GM21447 (cell line): ENCODE data around the gene PPP6R1.
A peak's percentile ranks its signal among the peaks of the same experiment; 100 is the strongest.

Source experiments
- ATAC-seq: cut with Tn5 transposase; IDR thresholded peaks from one replicate; pipeline ENCODE4 v1.9.1; 2021; ENCODE audit not compliant: unreplicated experiment

Gene PPP6R1

DNA sequence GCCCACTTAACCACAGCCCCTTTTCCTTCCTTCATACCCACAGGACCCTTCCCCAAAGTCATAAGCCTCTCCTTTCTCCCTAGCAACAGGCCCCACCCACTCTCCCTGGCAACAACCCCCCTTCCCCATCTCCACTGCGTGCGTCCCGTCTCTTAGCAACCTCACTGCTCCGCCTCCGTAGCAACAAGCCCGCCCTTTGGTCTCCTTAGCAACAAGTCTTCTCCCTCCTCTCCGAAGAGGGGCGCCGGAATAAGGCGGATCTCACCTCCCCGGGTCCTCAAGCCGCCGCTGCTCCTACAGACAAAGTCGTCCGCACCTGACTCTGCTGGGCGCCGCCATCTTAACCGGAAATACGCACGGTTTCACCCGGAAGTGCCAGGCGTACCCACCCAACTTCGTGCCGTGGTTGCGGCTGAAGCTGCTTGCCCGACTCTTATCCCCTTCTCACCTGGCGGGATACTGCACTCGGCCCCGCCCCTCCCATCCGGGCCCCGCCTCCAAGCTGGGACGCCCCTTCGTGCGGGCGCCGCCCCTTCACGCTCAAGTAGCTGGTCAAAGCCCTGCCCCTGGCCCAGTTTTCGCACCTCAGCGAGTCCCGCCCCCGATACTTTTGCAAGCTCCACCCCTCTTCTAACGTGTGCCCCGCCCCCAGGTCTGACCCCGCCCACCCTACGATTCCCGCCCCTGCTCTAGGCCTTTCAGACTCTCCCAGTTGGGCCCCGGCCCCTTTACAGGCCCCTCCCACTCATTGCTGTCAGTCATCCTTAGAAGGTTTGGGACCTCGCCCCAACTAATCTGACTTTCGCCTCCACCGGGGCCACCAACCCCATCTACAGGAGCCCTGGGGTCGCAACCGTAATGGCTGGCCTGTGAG lies 21.2 kb upstream of the PPP6R1 start, which contains the start of gene HSPBP1:
HSPBP1 (minus strand) TSS at position 341 of the 874 bp plus-strand sequence. CDS start 502 bp downstream, outside the sequence.
- ATAC-seq, result peak; percentile 62

DNA sequence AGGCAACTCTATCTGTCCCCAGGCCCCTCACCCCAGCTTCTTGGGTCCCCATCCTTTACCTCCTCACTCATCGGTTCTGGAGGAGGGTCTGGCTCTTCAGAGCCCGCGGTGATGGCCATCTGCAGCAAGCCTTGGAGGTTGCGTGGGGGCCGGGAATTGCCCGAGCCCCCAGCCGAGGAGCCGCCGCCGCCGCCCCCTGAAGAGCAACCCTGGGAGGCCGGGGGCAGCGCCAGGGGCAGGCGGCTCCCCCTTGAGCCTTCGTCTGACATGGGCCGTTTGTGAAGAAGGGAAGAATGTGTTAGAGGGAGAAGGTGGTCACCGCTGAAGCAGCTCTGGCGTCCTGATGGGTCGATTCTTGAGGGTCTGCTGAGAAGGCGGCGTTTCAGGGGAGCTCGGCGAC lies 20.5 kb upstream of the PPP6R1 start:
- ATAC-seq, result no peak

DNA sequence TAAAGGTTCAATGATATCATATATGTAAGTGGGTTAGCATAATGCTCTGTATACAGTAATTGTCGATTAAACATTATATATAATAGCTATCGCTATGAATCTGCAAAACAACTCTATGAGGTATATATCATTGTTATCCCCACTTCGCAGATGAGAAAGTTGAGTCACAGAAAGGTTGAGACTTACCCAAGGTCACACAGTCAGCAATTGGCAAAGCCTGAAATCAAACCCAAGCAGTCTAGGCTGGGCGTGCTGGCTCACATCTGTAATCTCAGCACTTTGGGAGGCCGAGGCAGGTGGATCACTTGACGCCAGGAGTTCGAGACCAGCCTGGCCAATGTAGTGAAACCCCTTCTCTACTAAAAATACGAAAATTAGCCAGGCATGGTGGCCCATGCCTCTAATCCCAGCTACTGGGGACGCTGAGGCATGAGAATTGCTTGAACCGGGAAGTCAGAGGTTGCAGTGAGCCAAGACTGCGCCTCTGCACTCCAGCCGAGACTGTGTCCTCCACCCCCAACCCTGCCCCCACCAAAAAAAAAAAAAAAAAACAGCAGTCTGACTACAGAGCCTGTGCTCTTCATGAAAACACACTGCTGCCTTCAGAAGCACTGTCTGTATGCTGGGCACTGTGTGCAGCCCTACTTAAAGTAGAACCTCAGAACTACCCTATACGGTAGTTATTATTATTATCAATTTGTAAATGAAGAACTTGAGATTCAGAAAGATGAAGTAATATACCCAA lies 19.7 kb upstream of the PPP6R1 start:
- no peak for ATAC-seq

DNA sequence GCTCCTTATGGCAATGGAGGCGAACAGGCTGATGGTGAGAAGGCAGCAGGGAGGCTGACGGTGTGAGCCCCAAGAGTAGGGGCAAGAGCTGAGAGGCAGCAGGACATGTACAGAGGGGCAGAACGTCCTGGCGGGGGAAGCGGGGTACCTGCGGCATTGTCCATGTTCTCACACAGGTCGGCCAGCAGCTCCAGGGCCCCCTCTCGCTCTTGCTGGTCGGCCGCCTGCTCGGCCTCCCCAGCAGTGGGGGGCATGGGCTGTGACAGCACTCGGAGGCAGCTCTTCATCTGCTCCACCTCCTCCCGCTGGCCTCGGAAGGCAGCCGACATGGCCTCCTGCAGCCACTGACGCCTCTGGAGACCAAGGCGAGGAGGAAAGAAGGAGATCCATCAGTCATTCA lies 18.7 kb upstream of the PPP6R1 start:
- no peak for ATAC-seq

DNA sequence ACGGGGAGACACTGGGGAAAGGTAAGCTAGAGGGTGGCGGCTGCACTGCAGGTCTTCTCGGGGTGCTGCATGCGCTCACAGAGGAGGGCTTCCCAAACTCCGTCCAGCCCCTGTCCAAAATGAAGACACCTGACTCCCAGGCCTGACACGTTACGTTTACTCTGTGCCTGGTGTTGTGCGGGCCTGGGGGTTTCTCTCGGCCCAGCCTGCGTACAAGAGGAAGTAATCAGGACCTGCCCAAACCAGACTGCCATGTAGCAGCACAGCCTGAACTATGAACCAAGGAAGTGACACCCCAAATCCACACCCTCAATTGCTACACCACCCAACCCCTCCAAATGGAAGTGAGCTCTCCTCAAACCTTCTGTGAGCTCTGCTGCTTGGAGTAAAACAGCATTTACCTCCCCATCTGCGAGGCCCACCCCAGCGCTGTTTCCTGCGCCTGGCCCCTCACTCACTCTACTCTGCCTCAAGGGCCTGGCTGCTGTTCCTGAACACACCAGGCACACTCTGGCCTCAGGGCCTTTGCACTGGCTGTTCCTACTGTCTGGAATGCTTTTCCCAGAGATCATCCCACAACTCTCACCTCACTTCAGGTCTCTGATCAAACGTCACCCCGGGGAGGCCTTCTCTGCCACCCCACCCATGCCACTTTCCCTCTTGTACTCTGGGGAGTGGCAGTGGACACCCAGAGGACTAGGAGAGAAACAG lies 18.1 kb upstream of the PPP6R1 start:
- ATAC-seq, result no peak

DNA sequence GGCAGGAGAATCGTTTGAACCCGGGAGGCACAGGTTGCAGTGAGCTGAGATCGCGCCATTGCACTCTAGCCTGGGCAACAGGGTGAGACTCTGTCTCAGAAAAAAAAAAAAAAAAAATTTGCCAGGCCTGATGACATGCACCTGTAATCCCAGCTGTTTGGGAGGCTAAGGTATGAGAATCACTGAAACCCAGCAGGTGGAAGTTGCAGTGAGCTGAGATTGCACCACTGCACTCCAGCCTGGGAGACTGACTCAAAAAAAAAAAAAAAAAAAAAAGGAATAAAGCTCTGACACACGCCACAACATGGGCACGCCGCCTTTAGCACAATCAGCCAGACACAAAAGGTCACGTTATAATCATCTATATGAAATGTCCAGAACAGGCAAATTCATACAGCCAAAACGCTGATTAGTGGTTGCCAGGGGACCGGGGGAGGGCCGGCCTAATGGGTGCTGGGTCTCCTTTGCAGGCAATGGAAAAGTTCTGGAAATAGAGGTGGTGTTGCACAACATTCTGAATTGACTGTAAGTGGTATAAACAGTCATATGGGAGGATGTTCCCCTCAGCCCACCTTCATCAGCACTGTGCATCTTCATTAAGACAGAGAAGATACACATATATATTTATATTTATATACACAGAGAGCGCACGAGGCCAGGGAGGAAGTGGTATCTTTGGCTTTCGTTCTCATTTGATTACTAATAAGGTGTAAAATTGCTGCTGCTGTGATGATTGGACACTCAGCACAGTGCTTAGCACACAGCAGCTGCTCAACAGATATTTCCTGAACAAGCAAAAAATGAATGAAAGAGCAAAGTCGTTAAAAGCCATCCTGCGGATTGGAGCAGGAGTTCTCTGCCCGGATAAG lies 17.3 kb upstream of the PPP6R1 start:
- ATAC-seq, result peak; percentile 56

DNA sequence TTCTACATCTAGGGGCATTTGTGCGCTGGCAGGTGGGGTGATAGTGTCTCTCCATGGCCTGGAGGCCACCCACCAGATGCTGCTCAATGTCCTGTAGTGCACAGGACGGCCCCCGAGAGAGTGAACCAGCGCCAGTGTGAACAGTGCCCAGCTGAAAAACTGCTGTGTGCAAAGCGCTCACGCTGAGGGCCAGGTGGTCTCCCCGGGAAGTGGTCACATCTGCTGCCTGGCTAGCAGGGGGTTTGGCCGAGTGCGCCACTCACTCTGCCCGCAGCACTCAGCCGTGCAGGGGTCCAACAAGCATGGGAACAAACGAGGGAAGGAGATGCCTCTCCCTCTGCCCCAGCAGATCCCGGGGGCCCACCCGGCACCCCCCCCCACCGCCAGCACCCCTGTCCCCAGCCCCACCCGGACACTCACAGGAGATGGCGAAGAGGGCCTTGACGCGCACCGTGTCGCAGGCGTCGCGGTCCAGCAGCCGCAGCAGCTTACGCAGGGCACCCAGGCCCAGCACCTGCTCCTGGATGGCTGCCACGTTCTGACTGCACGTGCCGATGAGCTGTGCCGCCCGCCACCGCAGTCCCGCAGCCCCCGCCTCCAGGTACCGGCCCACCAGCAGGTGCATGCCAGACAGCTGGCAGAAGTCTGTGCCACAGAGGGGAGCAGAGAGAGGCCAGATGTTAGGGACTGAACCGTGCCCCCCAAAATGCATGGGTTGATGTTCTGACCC lies 15.3 kb upstream of the PPP6R1 start:
- ATAC-seq, result no peak

DNA sequence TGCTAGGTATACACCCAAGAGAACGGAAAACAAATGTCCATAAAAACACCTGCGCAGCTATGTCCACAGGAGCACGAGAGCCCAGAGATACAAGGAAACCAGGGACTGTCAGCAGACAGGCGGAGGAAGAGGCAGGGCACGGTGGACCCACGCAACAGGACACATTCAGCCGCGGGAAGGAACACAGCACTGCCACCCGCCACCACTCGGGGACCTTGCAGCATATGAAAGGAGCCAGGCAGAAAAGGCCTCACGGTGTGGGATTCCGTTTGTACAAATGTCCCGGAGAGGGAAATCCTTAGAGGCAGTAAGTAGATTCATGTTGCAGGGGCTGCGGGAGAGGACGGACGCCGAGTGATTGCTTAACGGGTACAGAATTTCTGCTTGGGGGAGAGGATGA lies 13.3 kb upstream of the PPP6R1 start:
- no peak for ATAC-seq

DNA sequence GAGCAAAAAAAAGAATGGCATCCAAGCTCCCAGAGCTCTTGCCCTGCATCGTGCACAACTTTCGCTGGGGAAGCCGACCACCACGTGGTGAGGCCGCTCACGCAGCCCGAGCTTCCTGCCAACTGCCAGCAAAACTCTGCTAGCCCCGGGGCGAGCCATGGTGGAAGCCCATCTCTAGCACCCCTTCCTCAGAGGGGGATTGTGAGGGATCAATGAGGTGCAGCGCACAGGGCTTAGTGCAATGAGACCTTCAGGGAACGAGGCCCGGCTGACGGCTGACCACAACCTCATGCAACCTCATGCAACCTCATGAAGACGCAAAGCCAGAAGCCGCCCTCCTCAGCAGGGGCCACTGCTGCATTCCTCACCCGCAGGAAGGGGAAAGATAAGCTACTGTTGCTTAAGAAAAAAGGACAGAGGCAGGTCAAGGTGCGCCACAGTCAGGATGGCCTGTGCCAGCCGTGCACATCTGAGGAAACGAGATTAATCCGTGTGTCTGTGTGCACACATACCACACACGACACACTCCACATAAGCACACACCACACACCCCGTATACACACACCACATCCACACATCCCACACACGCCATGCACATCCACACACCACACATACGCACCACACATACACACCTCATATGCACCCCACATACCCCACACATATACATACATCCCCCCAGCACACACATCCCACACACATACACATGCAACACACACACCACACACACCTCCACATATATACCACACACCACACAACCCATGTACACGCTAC lies 11.5 kb upstream of the PPP6R1 start:
- ATAC-seq, result no peak

DNA sequence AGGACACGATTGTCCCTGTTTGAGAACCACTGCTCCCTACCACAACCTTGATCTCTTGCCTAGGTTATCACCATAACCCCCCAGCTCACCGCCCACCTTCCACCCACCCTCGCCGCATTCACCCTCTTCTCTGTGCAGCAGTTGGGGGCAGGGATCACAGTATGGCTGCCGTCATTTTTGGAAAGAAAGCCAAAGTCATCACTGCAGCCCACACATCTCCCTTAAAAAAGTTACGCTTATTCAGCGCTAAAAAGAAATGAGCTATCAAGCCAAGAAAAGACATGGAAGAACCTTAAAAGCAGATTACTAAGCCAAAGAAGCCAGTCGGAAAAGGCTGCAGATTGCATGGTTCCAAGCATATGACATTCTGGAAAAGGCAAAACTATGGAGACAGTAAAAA lies 10.5 kb upstream of the PPP6R1 start:
- no peak for ATAC-seq

DNA sequence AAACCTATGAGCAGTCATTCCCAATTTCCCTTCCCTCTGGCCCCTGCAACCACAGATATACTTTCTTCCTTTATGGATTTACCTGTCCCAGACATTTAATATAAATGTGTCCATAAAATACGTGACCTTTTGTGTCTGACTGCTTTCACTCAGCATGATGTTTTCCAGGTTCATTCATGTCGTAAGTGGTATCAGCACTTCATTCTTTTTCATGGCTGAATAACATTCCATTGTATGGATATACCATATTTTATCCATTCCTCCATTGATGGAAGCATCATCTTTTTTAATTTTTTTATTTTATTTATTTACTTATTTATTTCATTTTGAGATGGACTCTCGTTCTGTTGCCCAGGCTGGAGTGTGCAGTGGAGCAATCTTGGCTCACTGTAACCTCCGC lies 8.0 kb upstream of the PPP6R1 start:
- no peak for ATAC-seq

DNA sequence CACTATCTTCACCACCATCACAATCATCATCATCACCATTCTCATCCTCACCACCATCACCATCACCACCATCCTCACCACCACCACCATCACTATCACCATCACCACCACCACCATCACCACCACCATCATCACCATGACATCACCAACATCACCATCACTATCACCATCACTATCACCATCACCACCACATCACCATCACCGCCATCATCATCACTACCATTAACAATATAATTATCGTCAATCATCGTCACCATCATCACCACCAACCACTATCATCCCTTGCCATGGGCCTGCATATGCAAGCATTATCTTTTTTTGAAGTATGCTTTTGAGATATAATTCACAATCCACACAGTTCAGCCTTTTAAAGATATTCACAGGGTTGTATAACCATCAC lies 7.6 kb upstream of the PPP6R1 start:
- no peak for ATAC-seq

DNA sequence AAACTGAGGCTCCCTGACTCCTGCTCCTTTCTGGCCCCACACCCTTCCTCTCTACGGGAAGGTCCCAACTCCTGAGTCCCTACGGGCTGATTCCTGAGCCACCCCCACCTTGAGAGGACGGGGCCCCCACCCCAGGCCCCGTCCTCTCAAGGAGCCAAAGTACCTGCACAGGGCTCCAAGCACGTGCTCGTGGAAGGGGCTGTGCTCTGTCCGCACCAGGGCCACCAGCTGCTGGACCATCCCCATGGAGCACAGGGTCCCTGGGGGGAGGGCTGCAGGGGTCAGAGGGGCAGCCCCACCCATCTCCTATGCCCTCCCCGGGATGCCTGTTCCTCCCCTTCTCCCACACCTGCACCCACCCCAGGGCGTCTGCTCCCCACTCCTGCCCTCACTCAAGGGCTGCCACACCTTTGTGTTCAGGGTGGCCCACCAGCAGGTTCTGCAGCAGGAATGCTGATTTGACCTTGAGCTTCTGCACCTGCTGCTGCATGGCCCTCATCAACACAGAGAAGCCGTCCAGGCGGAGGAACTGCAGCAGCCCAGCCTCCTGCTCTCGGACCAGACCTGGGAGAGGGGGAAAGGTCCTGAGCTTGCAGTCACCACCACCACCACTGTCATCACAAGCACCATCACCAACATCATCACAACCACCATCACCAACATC lies 7.0 kb upstream of the PPP6R1 start:
- no peak for ATAC-seq

DNA sequence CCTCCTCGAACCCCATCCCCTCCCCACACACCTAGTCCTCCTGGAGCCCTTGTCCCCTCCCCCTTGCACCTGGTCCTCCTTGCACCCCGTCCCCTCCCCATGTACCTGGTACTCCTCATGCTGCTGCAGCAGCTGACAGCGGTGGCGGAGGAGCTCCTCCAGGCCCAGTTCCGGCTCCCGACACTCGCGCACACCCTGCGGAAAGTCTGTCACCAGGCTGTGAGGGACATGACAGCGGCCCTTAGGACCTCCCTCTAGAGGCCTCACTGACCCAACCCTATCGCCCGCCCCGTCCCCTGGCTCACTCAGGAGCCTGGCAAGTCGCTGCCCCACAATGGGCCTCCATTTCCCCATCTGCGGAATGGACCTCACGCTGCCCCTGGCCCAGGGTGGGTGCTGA lies 6.4 kb upstream of the PPP6R1 start:
- ATAC-seq, result no peak

DNA sequence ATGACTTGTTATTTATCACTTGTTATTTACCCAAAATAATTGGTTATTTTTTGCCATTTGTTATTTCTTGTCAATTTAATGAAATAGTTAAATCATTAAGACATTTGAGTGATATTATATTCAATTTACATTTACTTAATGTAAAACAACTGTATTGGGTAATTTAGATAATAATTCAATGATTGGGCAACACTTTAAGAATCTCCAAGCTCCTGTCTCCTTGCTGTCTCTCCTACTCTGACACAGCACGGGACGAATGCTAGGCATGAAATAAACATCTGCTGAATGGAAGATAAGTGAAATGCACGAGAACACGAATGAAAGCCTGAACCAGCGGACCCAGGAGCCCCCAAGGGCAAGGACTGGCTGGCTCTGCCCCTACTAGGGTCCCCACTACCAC lies 5.7 kb upstream of the PPP6R1 start:
- ATAC-seq, result no peak

DNA sequence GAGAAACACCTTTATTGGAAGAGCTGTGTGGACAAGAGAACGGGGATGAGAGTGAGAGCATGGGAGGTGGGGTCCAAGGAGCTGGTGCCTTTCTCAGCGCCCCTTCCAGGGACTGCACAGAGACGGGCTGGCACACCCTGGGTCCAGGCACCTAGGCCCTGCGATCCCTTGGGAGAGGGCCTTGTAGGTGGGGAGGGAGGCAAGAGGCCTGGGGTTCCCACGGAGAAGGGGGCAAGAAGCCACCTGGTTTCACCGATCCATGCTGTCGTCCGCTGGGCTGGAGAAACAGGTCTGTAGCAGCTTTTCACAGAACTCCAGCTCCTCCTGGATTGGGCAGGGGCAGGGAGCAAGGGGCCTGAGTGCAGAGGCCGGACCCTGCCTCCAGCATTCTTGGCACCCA lies 3.5 kb upstream of the PPP6R1 start:
- no peak for ATAC-seq

DNA sequence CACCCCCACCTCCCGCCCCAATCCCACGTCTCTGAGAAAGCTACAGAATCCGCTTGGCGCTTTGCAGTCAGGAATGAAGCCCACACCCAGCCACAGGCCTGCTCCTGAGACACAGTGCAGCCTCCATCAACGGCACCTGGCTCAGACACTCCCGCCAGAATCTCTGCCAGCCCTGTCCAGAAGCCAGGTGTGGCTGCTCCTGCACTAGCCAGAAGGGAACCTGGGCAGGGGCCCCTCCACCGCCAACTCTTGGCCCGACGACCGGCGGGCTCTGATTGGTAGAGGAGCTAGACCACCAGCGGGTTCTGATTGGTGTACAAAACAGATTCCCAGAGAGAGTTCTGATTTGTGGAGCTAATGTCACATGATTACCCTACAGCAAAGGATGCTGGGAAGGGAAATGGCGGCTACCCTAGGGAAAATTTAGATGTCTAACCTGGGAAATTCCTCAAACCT lies 2.9 kb upstream of the PPP6R1 start:
- ATAC-seq, result no peak

DNA sequence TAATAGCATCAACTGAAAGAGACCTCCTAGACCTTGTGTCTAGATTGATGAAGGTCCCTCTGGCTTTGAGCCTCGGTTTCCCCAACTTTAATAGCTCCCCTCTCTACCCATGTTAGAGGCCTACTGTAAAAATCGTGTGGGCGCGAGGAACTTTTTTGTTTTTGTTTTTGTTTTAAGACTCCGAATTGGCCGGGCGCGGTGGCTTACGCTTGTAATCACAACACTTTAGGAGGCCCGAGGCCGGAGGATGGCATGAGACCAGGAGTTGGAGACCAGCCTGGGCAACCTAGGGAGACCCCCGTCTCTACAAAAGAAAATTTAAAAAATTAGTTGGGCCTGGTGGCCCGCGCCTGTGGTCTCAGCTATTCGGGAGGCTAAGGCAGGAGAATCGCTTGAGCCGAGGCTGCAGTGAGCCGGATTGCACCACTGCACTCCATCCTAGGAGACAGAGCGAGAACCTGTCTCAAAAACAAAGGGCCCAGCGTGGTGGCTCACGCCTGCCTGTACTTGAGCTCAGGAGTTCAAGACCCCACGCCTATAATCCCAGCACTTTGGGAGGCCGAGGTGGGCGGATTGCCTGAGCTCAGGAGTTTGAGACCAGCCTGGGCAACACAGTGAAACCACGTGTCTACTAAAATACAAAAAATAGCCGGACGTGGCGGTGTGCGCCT lies 858 bp upstream of the PPP6R1 start:
- ATAC-seq, result no peak
